HEK293 (cell line): ENCODE results near the gene CCDC9B.

Experiments used
- CTCF ChIA-PET: fragments of 350-600 bp; formaldehyde crosslinking; extraction: SDS; loops from one replicate; lab custom pipeline; 2021; ENCODE audit warnings: antibody characterized with exemption; lab: Yijun Ruan, JAX
- POLR2A ChIA-PET: fragments of 300-600 bp; formaldehyde crosslinking; extraction: SDS; loops from one replicate; lab custom pipeline; 2020; ENCODE audit warnings: antibody characterized with exemption, inconsistent platforms; lab: Yijun Ruan, JAX
- H3K27ac ChIP-seq: fragments of 200-500 bp; sonication (Bioruptor generic); 2 replicates; pipeline ENCODE4 v1.5.1; 2014; ENCODE audit warnings: low read depth, low read length, control low read depth, inconsistent platforms; ENCODE audit errors: extremely low read depth
- H3K36me3 ChIP-seq, 2 experiments: fragments of 200-500 bp in 1 of 2; sonication (Bioruptor generic) in 1 of 2; 1 replicate in 1 of 2; 2 replicates in 1 of 2; pipeline ENCODE4 v1.5.1; 2014 to 2017; ENCODE audit warnings: inconsistent platforms in 2 of 2, low read length in 2 of 2; ENCODE audit not compliant: control insufficient read depth in 2 of 2, insufficient read depth in 1 of 2
- H3K4me1 ChIP-seq: fragments of 200-500 bp; sonication (Bioruptor generic); 2 replicates; pipeline ENCODE4 v1.5.1; 2014; ENCODE audit warnings: mild to moderate bottlenecking, low read length, inconsistent platforms; ENCODE audit not compliant: control insufficient read depth, insufficient read depth
- H3K4me3 ChIP-seq: 2 replicates; pipeline ENCODE4 v1.5.1; 2011; ENCODE audit warnings: low read depth, mild to moderate bottlenecking, control low read depth, low read length, moderate library complexity
- H3K9me3 ChIP-seq: fragments of 200-500 bp; sonication (Bioruptor generic); 2 replicates; pipeline ENCODE4 v1.5.1; 2014; ENCODE audit warnings: low read depth, low read length, inconsistent platforms; ENCODE audit not compliant: control insufficient read depth, insufficient read depth
- GLIS1 ChIP-seq: fragments of 450-650 bp; formaldehyde crosslinking; IDR thresholded peaks from 2 replicates; pipeline ENCODE4 v1.5.1; 2016; ENCODE audit warnings: missing biosample characterization, missing genetic modification characterization
- HOXC10 ChIP-seq: sonication (generic); formaldehyde crosslinking; IDR thresholded peaks from 2 replicates; pipeline ENCODE4 v1.8.1; 2023; ENCODE audit warnings: mild to moderate bottlenecking, missing genetic modification reagents
- HOXD13 ChIP-seq: sonication (generic); formaldehyde crosslinking; IDR thresholded peaks from 2 replicates; pipeline ENCODE4 v1.8.0; 2022; ENCODE audit warnings: missing genetic modification reagents, borderline replicate concordance
- SALL2 ChIP-seq: fragments of 450-650 bp; formaldehyde crosslinking; IDR thresholded peaks from 2 replicates; pipeline ENCODE4 v1.5.0; 2017; ENCODE audit warnings: missing biosample characterization, mild to moderate bottlenecking, missing genetic modification characterization, borderline replicate concordance
- SP7 ChIP-seq: fragments of 450-650 bp; formaldehyde crosslinking; IDR thresholded peaks from 2 replicates; pipeline ENCODE4 v1.5.1; 2016; ENCODE audit warnings: missing biosample characterization, missing genetic modification characterization
- YY1 ChIP-seq: fragments of 450-650 bp; formaldehyde crosslinking; IDR thresholded peaks from 2 replicates; pipeline ENCODE4 v1.5.1; 2018; ENCODE audit warnings: missing biosample characterization, missing genetic modification characterization
- YY2 ChIP-seq: fragments of 450-650 bp; formaldehyde crosslinking; IDR thresholded peaks from 2 replicates; pipeline ENCODE4 v1.5.1; 2016; ENCODE audit warnings: missing biosample characterization, missing genetic modification characterization
- ZBTB48 ChIP-seq: fragments of 450-650 bp; formaldehyde crosslinking; IDR thresholded peaks from 2 replicates; pipeline ENCODE4 v1.5.1; 2016; ENCODE audit warnings: missing biosample characterization, missing genetic modification characterization
- ZNF146 ChIP-seq: fragments of 450-650 bp; formaldehyde crosslinking; IDR thresholded peaks from 2 replicates; pipeline ENCODE4 v1.5.1; 2016; ENCODE audit warnings: missing biosample characterization, missing genetic modification characterization
- ZNF184 ChIP-seq: fragments of 450-650 bp; IDR thresholded peaks from 2 replicates; pipeline ENCODE4 v1.5.1; 2018; ENCODE audit warnings: missing biosample characterization, mild to moderate bottlenecking, missing genetic modification characterization
- ZNF239 ChIP-seq: fragments of 450-650 bp; formaldehyde crosslinking; IDR thresholded peaks from 2 replicates; pipeline ENCODE4 v1.5.1; 2016; ENCODE audit warnings: missing biosample characterization, missing genetic modification characterization
- ZNF544 ChIP-seq: fragments of 450-650 bp; formaldehyde crosslinking; IDR thresholded peaks from 2 replicates; pipeline ENCODE4 v1.5.0; 2017; ENCODE audit warnings: missing biosample characterization, missing genetic modification characterization
- ZNF585B ChIP-seq: fragments of 450-650 bp; formaldehyde crosslinking; IDR thresholded peaks from 2 replicates; pipeline ENCODE4 v1.5.1; 2016; ENCODE audit warnings: missing biosample characterization, missing genetic modification characterization
- ZNF626 ChIP-seq: fragments of 450-650 bp; sonication (Bioruptor Pico); formaldehyde crosslinking; IDR thresholded peaks from 2 replicates; pipeline ENCODE4 v1.5.1; 2018; ENCODE audit warnings: missing biosample characterization, missing genetic modification characterization, inconsistent platforms
- TF ChIP-seq, protein P1 (sequence below): fragments of 450-650 bp; formaldehyde crosslinking; IDR thresholded peaks from 2 replicates; pipeline ENCODE4 v1.5.1; 2017; ENCODE audit warnings: missing biosample characterization, missing genetic modification characterization
- TF ChIP-seq, protein P2 (sequence below): fragments of 450-650 bp; formaldehyde crosslinking; IDR thresholded peaks from 2 replicates; pipeline ENCODE4 v1.5.1; 2016; ENCODE audit warnings: missing biosample characterization, missing genetic modification characterization, borderline replicate concordance
- TF ChIP-seq, protein P3 (sequence below): fragments of 450-650 bp; formaldehyde crosslinking; IDR thresholded peaks from 2 replicates; pipeline ENCODE4 v1.5.1; 2016; ENCODE audit warnings: missing biosample characterization, missing genetic modification characterization
- TF ChIP-seq, protein P4 (sequence below): fragments of 450-650 bp; formaldehyde crosslinking; IDR thresholded peaks from 2 replicates; pipeline ENCODE4 v1.5.1; 2016; ENCODE audit warnings: missing biosample characterization, missing genetic modification characterization
- TF ChIP-seq, protein P5 (sequence below): fragments of 450-650 bp; formaldehyde crosslinking; IDR thresholded peaks from 2 replicates; pipeline ENCODE4 v1.5.1; 2016; ENCODE audit warnings: missing biosample characterization, missing genetic modification characterization

CCDC9B gene

DNA sequence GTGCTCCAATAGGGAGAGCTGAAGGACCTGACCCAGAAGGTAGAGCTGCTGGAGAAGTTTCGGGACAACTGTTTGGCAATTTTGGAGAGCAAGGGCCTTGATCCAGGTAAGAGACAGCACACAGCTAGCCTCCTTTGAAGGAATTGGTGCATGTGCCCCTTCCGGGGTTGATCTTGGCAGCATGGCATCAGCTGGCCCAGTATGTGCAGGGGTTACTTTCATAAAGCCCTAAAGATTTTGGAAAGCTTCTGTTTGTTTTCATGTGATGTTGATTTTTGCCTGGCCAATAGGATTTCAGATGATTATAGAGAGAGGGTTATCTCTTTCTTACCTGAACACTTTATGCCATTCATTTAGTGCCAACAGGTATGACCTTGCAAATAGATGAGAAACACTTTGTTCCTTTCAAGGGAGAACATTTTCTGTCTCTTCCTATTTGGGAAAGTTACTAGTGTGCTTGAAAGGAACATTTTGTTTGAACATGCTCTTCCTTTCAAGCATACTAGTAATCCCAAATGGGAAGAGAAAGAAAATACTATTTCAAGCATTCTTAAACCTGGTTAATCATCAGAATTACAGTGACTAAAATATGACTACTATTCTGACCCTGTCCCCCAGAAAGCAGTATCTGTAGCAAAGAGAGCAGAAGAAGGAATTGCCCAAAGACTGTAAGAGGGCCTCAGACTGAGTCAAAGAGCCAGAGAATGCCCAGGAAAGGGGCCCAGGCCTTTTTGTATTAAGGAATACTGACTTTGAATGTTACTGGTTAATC is 49.3 kb upstream of the CCDC9B start:
- H3K4me3 ChIP-seq, result no peak overlapping the region
- TF ChIP-seq ZNF585B (tag by site-specific recombination), result no peak
- no peak for TF ChIP-seq SP7 (tag by site-specific recombination)
- TF ChIP-seq, protein P1, sequence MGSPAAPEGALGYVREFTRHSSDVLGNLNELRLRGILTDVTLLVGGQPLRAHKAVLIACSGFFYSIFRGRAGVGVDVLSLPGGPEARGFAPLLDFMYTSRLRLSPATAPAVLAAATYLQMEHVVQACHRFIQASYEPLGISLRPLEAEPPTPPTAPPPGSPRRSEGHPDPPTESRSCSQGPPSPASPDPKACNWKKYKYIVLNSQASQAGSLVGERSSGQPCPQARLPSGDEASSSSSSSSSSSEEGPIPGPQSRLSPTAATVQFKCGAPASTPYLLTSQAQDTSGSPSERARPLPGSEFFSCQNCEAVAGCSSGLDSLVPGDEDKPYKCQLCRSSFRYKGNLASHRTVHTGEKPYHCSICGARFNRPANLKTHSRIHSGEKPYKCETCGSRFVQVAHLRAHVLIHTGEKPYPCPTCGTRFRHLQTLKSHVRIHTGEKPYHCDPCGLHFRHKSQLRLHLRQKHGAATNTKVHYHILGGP, result no peak
- TF ChIP-seq, protein P2, sequence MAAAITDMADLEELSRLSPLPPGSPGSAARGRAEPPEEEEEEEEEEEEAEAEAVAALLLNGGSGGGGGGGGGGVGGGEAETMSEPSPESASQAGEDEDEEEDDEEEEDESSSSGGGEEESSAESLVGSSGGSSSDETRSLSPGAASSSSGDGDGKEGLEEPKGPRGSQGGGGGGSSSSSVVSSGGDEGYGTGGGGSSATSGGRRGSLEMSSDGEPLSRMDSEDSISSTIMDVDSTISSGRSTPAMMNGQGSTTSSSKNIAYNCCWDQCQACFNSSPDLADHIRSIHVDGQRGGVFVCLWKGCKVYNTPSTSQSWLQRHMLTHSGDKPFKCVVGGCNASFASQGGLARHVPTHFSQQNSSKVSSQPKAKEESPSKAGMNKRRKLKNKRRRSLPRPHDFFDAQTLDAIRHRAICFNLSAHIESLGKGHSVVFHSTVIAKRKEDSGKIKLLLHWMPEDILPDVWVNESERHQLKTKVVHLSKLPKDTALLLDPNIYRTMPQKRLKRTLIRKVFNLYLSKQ (tag by site-specific recombination), result no peak
- TF ChIP-seq ZNF626, result no peak
- no peak for TF ChIP-seq YY2
- TF ChIP-seq, protein P3, sequence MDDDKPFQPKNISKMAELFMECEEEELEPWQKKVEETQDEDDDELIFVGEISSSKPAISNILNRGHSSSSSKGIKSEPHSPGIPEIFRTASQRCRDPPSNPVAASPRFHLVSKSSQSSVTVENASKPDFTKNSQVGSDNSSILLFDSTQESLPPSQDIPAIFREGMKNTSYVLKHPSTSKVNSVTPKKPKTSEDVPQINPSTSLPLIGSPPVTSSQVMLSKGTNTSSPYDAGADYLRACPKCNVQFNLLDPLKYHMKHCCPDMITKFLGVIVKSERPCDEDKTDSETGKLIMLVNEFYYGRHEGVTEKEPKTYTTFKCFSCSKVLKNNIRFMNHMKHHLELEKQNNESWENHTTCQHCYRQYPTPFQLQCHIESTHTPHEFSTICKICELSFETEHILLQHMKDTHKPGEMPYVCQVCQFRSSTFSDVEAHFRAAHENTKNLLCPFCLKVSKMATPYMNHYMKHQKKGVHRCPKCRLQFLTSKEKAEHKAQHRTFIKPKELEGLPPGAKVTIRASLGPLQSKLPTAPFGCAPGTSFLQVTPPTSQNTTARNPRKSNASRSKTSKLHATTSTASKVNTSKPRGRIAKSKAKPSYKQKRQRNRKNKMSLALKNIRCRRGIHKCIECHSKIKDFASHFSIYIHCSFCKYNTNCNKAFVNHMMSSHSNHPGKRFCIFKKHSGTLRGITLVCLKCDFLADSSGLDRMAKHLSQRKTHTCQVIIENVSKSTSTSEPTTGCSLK (tag by site-specific recombination), result no peak
- TF ChIP-seq HOXD13 (CRISPR knock-in tag), result no peak
- TF ChIP-seq ZBTB48 (tag by site-specific recombination), result no peak
- no peak for TF ChIP-seq SALL2
- TF ChIP-seq, protein P4, sequence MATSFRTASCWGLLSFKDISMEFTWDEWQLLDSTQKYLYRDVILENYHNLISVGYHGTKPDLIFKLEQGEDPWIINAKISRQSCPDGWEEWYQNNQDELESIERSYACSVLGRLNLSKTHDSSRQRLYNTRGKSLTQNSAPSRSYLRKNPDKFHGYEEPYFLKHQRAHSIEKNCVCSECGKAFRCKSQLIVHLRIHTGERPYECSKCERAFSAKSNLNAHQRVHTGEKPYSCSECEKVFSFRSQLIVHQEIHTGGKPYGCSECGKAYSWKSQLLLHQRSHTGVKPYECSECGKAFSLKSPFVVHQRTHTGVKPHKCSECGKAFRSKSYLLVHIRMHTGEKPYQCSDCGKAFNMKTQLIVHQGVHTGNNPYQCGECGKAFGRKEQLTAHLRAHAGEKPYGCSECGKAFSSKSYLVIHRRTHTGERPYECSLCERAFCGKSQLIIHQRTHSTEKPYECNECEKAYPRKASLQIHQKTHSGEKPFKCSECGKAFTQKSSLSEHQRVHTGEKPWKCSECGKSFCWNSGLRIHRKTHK, result no peak
- no peak for TF ChIP-seq ZNF544
- TF ChIP-seq ZNF184 (tag by site-specific recombination), result no peak
- no peaks in the 10 kb centered on the region for H3K4me1 ChIP-seq
- peaks cover 35 to 92% of the 10 kb centered on the region in 2 experiments for H3K36me3 ChIP-seq
- no peak overlapping the region for H3K27ac ChIP-seq
- POLR2A ChIA-PET, result interaction anchor here (1.2 to 1.3 kb wide), 2 partner anchors 16 to 30 kb away, joined by 3 to 6 read pairs; partner anchors contain the start of gene IVD
- CTCF ChIA-PET, result no interaction called here
- no peaks in the 10 kb centered on the region for H3K9me3 ChIP-seq

DNA sequence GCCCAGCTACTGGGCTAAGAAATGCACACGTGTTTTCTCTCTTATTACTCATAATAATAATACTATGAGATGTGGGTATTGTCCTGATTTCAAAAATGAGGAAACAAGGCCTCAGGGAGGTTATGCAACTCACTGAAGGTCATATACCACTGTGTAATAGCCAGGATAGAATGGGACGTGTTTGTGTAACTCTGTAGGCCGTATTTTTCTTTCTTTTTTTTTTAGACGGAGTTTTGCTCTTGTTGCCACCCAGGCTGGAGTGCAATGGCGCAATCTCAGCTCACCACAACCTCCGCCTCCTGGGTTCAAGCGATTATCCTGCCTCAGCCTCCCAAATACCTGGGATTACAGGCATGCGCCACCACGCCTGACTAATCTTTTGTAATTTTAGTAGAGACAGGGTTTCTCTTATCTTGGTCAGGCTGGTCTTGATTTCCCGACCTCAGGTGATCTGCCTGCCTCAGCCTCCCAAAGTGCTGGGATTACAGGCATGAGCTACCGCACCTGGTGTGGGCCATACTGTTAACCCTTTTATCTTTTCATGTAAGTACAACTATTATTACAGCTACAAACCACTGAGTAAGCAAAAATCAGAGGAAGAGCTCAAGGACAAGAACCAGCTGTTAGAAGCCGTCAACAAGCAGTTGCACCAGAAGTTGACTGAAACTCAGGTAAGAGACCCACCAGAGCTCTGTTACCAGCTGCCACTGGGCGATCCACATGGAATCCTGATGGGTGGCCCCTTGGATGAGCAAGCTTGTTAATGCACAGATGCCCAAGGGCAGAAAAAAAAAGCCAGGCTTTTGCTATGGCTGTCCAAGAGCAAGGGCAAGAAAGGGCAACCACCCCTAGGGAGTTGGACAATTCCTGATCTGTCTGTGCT is 48.4 kb upstream of the CCDC9B start:
- Histone ChIP-seq H3K4me3 (no peak overlapping the region), H3K27ac (no peak overlapping the region)
- CTCF ChIA-PET, result interaction anchor here (0.6 kb wide), 1 partner anchor 309 kb away, joined by 3 read pairs; no protein-coding TSS in a partner anchor
- TF ChIP-seq GLIS1 (tag by site-specific recombination) (no peak), ZNF239 (tag by site-specific recombination) (no peak), YY1 (tag by site-specific recombination) (no peak), SALL2 (no peak), HOXC10 (CRISPR knock-in tag) (no peak), ZNF146 (tag by site-specific recombination) (no peak)
- TF ChIP-seq, protein P4, result no peak
- TF ChIP-seq, protein P5, sequence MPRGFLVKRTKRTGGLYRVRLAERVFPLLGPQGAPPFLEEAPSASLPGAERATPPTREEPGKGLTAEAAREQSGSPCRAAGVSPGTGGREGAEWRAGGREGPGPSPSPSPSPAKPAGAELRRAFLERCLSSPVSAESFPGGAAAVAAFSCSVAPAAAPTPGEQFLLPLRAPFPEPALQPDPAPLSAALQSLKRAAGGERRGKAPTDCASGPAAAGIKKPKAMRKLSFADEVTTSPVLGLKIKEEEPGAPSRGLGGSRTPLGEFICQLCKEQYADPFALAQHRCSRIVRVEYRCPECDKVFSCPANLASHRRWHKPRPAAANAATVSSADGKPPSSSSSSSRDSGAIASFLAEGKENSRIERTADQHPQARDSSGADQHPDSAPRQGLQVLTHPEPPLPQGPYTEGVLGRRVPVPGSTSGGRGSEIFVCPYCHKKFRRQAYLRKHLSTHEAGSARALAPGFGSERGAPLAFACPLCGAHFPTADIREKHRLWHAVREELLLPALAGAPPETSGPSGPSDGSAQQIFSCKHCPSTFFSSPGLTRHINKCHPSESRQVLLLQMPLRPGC (tag by site-specific recombination), result no peak
- TF ChIP-seq, all 188 proteins: peak for 0
- POLR2A ChIA-PET, result interaction anchor here (0.6 to 1.3 kb wide), 3 partner anchors 17 to 521 kb away, joined by 3 to 6 read pairs (median 3); partner anchors contain the start of gene IVD
- Histone ChIP-seq H3K9me3 (no peaks in the 10 kb centered on the region), H3K36me3 (peaks cover 31 to 92% of the 10 kb centered on the region in 2 experiments), H3K4me1 (no peaks in the 10 kb centered on the region)
